GM21526 (cell line): ENCODE data around the gene TRAK1.

Experiments
- ATAC-seq: cut with Tn5 transposase; IDR thresholded peaks from one replicate; pipeline ENCODE4 v1.9.1; 2021; ENCODE audit warnings: moderate library complexity; ENCODE audit not compliant: unreplicated experiment, low FRiP score

The TRAK1 gene

GRCh38 chr3:42175386-42176240 lies 84.5 kb downstream of the TRAK1 start:
- ATAC-seq: no peak

- ATAC-seq: no peak
These were observed 85.3 kb downstream of the TRAK1 start for GRCh38 chr3:42176242-42177034.

GRCh38 chr3:42177068-42177800 lies 86.1 kb downstream of the TRAK1 start:
- ATAC-seq: no peak

GRCh38 chr3:42177801-42178150 lies 86.6 kb downstream of the TRAK1 start:
- no peak for ATAC-seq

GRCh38 chr3:42179110-42179725 lies 88.1 kb downstream of the TRAK1 start:
- no peak for ATAC-seq

GRCh38 chr3:42180901-42181300 lies 89.7 kb downstream of the TRAK1 start:
- ATAC-seq: no peak

GRCh38 chr3:42182555-42182954 lies 91.4 kb downstream of the TRAK1 start:
- ATAC-seq: no peak

- no peak for ATAC-seq
These were observed 93.0 kb downstream of the TRAK1 start for GRCh38 chr3:42183991-42184632.

- no peak for ATAC-seq
These were observed 93.7 kb downstream of the TRAK1 start for GRCh38 chr3:42184651-42185443.

GRCh38 chr3:42187936-42188335 lies 96.8 kb downstream of the TRAK1 start:
- ATAC-seq: no peak

- no peak for ATAC-seq
These were observed 97.2 kb downstream of the TRAK1 start for GRCh38 chr3:42188376-42188775.

GRCh38 chr3:42189001-42189460 lies 97.9 kb downstream of the TRAK1 start:
- ATAC-seq: no peak

- ATAC-seq: no peak
These were observed 98.6 kb downstream of the TRAK1 start for GRCh38 chr3:42189736-42190135.

- ATAC-seq: no peak
These were observed 99.7 kb downstream of the TRAK1 start for GRCh38 chr3:42190701-42191442.

GRCh38 chr3:42191443-42191747 lies 100.2 kb downstream of the TRAK1 start:
- no peak for ATAC-seq

- no peak for ATAC-seq
These were observed 101.4 kb downstream of the TRAK1 start for GRCh38 chr3:42192334-42193200.

- no peak for ATAC-seq
These were observed 103.9 kb downstream of the TRAK1 start for GRCh38 chr3:42194943-42195510.
